HT-29 (cell line): ENCODE measurements around the gene GTF2H4. TPM values are rescaled to one million over a fixed set of nuclear protein-coding genes. Genes with fewer than 3 reads are reported as not detected.

ENCODE experiments used
- DNase-seq: peaks from one replicate; pipeline ENCODE4 v3.0.0-alpha.2; 2015; ENCODE audit warnings: low spot score
- small RNA-seq: library from RNA; depleted of rRNA; stranded (forward); fragments of <200 nt; gene quantifications from one replicate; pipeline ENCODE3, GENCODE V24; 2014
- total RNA-seq: library from RNA; depleted of rRNA; stranded (reverse); fragments of >200 nt; shearing (Covaris generic); gene quantifications from 2 replicates; pipeline ENCODE4 v1.2.3, GENCODE V29; 2014; rRNA removed

Gene GTF2H4
- total RNA-seq, 1 experiment from 2014 or later, result 20.2 TPM

DNA sequence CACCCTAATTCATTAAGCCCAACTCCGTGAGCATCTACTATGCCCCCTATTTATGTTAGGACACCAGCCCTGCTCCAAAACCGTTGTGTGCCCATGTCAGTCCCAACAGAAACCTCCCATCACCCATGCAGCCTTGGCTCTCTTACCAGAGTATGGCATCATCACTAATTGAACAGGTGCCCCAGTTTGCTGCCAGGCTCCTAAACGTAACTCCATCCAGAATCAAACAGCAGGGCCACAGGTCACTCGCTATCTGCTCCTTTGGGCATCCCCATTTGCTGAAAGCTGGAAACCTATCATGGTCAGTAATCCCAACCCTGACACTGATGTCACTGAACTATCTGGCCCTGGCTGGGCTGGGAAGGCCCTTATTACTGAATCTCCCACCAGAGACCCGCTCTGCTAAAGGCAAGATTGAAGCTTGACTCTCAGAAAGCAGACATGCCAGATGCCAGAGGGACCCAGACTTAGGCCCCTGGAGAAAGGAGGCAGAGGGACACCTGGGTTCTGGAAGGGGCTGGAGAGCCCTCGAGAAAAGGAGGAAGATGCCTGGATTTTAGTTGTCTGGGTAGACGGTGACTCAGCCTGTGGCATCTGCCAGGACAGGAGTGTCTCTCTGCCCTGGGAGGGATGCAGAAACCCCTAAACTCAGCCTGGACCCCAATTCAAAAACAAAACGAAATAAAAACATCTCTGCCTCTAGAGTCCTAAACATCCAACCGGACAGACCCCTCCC is 46.8 kb downstream of the GTF2H4 start:
- no peak for DNase-seq

DNA sequence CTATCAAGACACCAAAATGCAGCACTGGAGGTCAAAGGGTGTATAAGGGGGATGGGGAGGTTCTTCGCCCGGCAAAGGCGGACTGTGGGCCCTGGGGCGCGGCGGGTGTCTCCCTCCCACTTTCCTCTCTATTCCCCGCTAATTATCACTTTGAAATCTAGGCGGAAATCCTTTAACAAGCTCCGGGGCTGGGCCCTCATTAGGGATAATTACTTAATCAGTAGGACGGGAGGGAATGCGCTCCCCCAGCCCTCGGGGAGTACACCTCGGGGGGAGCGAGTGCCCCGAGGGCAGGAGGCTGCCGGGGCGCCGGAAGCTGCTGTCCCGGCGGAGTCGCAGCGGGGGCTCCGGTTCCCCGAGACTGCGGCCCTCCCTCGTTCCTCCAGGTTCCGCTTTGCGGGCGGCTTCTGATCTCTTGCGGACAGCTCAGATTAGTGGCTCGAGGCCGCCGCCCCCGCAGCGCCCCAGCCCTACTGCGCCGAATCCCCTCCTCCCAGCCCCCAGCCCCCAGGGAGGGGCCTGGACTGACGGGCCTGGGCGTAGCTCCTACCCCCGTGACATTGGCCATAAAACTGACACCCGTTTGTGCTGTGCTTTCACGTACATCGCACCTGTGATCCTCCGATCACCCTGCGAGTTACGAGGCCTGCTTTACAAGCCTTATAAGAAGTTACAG is 47.5 kb downstream of the GTF2H4 start:
- peak; percentile 62 for DNase-seq

DNA sequence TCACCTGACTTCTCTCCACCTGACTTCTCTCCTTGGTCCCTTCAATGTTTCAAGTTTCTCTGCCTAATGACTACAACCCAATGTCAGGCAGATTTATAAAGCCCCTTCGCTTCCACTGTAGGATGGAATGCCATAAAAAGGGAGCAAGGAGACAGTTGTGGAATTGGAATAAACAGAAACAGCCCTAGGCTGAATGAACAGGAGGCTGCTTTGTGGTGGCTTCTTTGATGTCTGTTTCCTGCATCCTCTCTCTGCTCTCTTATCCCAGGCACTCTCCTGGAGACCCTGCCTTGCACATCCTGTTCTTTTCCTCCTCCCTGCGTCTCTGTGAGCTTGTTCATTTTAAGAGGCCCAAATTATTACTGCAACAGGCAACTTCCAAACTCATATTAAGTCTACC is 49.7 kb downstream of the GTF2H4 start:
- no peak for DNase-seq

DNA sequence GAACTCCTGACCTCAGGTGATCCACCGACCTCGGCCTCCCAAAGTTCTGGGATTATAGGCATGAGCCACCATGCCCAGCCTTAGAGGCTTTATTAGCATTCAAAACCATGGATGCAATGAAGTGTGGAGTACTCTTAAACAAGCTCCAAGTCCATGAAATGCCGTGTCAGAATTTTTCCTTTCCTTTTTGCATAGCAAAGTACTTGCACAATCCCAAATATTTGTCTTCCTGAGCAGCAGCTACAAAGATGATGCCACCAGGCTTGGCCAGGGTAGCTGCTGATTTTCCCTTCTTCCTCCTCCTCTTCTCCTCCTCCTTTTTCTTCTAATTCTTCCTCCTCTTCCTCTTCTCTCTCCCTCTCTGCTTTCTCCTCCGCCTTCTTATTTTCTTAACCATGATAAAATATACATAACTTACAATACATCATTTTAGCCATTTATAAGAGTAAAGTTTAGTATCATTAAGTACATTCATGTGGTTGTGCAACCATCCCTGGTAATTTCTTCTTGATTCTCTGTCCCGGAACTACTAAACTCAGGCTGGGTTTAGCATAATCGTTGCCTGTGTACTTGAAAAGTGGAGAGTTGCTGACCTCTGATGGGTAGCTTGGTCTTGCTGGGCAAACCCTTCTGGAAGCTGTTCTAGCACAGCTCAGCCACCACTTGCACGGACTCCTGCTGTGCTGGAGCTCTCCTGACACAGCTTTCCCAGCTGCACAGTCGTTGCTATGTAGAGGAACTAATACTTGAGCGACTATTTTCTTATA is 53.1 kb downstream of the GTF2H4 start:
- no peak for DNase-seq

DNA sequence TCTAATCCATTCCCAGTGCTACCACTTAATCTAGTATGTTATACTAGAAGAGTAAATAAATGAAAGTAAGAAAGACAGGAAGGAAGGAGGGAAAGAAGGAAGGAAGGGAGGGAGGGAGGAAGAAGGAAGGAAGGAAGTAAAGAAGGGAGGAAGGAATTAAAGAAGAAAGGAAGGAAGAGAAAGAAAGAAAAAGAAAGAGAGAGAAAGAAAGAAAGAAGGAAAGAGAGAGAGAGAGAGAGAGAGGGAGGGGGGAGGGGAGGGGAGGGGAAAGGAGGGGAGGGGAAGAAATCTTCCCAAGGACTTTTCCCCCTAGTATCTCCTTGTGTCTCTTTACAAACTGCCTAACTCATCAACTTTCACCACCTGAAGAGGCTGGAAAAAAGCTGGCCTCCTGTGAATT is 54.7 kb downstream of the GTF2H4 start:
- no peak for DNase-seq

DNA sequence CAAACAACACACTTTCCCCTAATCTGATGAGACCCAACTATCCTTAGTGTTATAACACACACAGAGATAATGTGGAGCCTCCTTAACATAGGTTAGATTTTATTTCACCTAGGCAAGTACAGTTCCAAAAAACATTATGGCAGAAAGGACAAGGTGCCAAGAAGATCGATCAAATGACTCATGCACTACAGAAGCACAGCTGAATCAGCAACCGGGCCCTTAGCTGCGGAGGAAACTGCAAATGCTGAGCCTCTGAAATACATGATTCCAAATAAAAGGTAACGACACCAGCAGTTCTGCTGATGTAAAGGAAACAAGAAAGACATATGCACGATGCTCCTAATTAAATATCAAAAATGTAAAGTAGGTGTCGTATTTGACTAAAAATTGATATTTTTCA is 55.6 kb downstream of the GTF2H4 start:
- DNase-seq, result no peak

Small RNA genes lying within 50 kb of the gene (small RNA-seq; reads per million reads assigned to genes)
- gene RF00019, result not detected

Other genes starting within 250 kb of the GTF2H4 start
- 43.2 and 43.8 TPM in 2 replicates for gene DHX16, start 235.2 kb upstream of the GTF2H4 start, total RNA-seq
- 12.1 and 13.2 TPM in 2 replicates for gene PPP1R18, start 221.6 kb upstream of the GTF2H4 start, total RNA-seq
- 16.2 and 18.3 TPM in 2 replicates for gene NRM, start 217.2 kb upstream of the GTF2H4 start, total RNA-seq
- gene MDC1, start 190.9 kb upstream of the GTF2H4 start, total RNA-seq, result 24.8 and 24.9 TPM in 2 replicates
- gene TUBB, start 187.9 kb upstream of the GTF2H4 start, total RNA-seq, result 935 and 959 TPM in 2 replicates
- 142 and 152 TPM in 2 replicates for gene FLOT1, start 165.5 kb upstream of the GTF2H4 start, total RNA-seq
- gene IER3, start 163.7 kb upstream of the GTF2H4 start, total RNA-seq, result 200 and 206 TPM in 2 replicates
- gene DDR1, start 23.7 kb upstream of the GTF2H4 start, total RNA-seq, result 131 and 158 TPM in 2 replicates
- 23.2 and 24.4 TPM in 2 replicates for gene VARS2, start 6.0 kb downstream of the GTF2H4 start, total RNA-seq
- 4.7 and 8.0 TPM in 2 replicates for gene SFTA2, start 24.0 kb downstream of the GTF2H4 start, total RNA-seq
- gene MUCL3, start 32.8 kb downstream of the GTF2H4 start, total RNA-seq, result 0.08 and 0.15 TPM in 2 replicates
- not detected in 2 replicates for gene MUC21, start 75.5 kb downstream of the GTF2H4 start, total RNA-seq
- not detected in 2 replicates for gene MUC22, start 102.3 kb downstream of the GTF2H4 start, total RNA-seq
- 0.13 and 0.33 TPM in 2 replicates for gene C6orf15, start 204.4 kb downstream of the GTF2H4 start, total RNA-seq
- 1.1 and 1.2 TPM in 2 replicates for gene PSORS1C1, start 206.6 kb downstream of the GTF2H4 start, total RNA-seq
- 0.08 TPM in 1 of 2 replicates, not detected in the other for gene CDSN, start 212.2 kb downstream of the GTF2H4 start, total RNA-seq
- gene PSORS1C2, start 230.9 kb downstream of the GTF2H4 start, total RNA-seq, result not detected in 2 replicates
- 30.8 and 38.0 TPM in 2 replicates for gene CCHCR1, start 249.6 kb downstream of the GTF2H4 start, total RNA-seq